ENCODE data around the gene SORD.
A peak's percentile ranks its signal among the peaks of the same experiment; 100 is the strongest.

Gene SORD

DNA sequence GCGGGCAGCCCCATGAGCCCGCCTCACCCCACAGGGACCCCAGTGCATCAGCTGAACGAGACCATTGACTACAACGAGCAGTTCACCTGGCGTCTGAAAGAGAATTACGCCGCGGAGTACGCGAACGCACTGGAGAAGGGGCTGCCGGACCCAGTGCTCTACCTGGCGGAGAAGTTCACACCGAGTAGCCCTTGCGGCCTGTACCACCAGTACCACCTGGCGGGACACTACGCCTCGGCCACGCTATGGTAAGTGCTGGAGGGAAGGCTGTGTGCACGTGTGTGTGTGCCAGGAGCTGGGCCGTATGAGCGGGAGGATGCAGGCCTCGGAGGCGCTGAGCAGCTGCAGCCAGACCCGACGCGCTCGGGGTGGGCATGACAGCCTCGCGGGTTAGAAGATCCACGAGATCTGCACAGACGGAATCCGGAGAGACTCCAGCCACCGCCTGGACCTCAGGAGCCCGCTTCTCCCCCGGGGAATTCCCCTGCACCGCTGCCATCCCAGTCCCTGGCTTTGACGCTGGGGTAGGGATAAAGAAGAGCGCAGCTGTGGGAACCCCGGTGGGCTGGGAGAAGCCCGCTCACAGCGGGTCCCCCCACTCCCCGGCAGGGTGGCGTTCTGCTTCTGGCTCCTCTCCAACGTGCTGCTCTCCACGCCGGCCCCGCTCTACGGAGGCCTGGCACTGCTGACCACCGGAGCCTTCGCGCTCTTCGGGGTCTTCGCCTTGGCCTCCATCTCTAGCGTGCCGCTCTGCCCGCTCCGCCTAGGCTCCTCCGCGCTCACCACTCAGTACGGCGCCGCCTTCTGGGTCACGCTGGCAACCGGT is 93.7 kb downstream of the SORD start:
- H3K27ac Mint-ChIP-seq = no peak overlapping the region
- no peaks in the 10 kb centered on the region for H3K9me3 Mint-ChIP-seq
- H3K4me3 Mint-ChIP-seq = no peak overlapping the region
- peaks cover 43% of the 10 kb centered on the region for H3K4me1 Mint-ChIP-seq (ENCODE audit: low read depth)
- intact Hi-C loops (cut with micrococcal nuclease) = no loop called here
- H3K27me3 Mint-ChIP-seq = peaks cover 82% of the 10 kb centered on the region
- H3K36me3 Mint-ChIP-seq (ENCODE audit: low read depth) = peaks cover 32% of the 10 kb centered on the region

DNA sequence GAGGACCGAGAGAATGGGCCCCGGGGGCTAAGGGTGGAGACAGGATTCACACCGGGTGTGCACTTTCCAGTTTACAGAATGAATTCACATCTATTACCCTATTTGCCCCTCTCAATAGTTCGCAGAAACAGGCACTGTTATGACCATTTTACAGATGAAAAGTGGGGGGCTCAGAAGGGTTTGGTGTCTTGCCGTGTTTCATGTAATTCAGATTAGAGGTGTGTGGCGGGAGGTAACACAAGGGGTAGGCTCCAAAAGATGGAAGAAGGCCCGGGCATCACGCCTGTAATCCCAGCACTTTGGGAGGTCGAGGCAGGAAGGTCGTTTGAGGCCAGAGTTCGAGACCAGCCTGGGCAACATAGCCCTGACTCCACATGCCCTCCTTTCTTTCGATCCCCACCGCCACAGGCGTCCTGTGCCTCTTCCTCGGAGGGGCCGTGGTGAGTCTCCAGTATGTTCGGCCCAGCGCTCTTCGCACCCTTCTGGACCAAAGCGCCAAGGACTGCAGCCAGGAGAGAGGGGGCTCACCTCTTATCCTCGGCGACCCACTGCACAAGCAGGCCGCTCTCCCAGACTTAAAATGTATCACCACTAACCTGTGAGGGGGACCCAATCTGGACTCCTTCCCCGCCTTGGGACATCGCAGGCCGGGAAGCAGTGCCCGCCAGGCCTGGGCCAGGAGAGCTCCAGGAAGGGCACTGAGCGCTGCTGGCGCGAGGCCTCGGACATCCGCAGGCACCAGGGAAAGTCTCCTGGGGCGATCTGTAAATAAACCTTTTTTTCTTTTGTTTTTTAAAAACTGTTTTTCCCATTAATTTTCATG is 94.5 kb downstream of the SORD start:
- peak overlapping the region; percentile 67 for H3K4me3 Mint-ChIP-seq
- H3K4me1 Mint-ChIP-seq (ENCODE audit: low read depth) = peaks cover 41% of the 10 kb centered on the region
- no peak overlapping the region for H3K27ac Mint-ChIP-seq
- H3K27me3 Mint-ChIP-seq = peaks cover 77% of the 10 kb centered on the region
- H3K9me3 Mint-ChIP-seq = no peaks in the 10 kb centered on the region
- peaks cover 35% of the 10 kb centered on the region for H3K36me3 Mint-ChIP-seq (ENCODE audit: low read depth)
- intact Hi-C loops (cut with micrococcal nuclease) = no loop called here

- no peaks in the 10 kb centered on the region for H3K9me3 Mint-ChIP-seq
- peaks cover 76% of the 10 kb centered on the region for H3K27me3 Mint-ChIP-seq
- no peak overlapping the region for H3K27ac Mint-ChIP-seq
- intact Hi-C loops (cut with micrococcal nuclease) = no loop called here
- peak overlapping the region; percentile 67 for H3K4me3 Mint-ChIP-seq
- peaks cover 35% of the 10 kb centered on the region for H3K36me3 Mint-ChIP-seq (ENCODE audit: low read depth)
- H3K4me1 Mint-ChIP-seq (ENCODE audit: low read depth) = peaks cover 34% of the 10 kb centered on the region
Observed at GRCh38 chr15:45118131-45118588, 95.2 kb downstream of the SORD start.

GRCh38 chr15:45118996-45119395 is 96.0 kb downstream of the SORD start:
- Mint-ChIP-seq H3K9me3 (no peaks in the 10 kb centered on the region), H3K27me3 (peaks cover 67% of the 10 kb centered on the region), H3K27ac (peak overlapping the region; percentile 20), H3K4me3 (no peak overlapping the region), H3K4me1 (ENCODE audit: low read depth) (peaks cover 29% of the 10 kb centered on the region), H3K36me3 (ENCODE audit: low read depth) (peaks cover 35% of the 10 kb centered on the region)
- intact Hi-C loops (cut with micrococcal nuclease) = no loop called here

GRCh38 chr15:45120081-45120972 is 97.3 kb downstream of the SORD start:
- Mint-ChIP-seq H3K27me3 (peaks cover 63% of the 10 kb centered on the region), H3K4me3 (no peak overlapping the region), H3K9me3 (no peaks in the 10 kb centered on the region), H3K27ac (no peak overlapping the region), H3K4me1 (ENCODE audit: low read depth) (peaks cover 22% of the 10 kb centered on the region), H3K36me3 (ENCODE audit: low read depth) (peaks cover 35% of the 10 kb centered on the region)
- intact Hi-C loops (cut with micrococcal nuclease) = no loop called here

- Mint-ChIP-seq H3K27ac (no peak overlapping the region), H3K4me3 (no peak overlapping the region), H3K4me1 (ENCODE audit: low read depth) (peaks cover 22% of the 10 kb centered on the region), H3K9me3 (no peaks in the 10 kb centered on the region), H3K36me3 (ENCODE audit: low read depth) (peaks cover 35% of the 10 kb centered on the region), H3K27me3 (peaks cover 63% of the 10 kb centered on the region)
- intact Hi-C loops (cut with micrococcal nuclease) = no loop called here
Observed at GRCh38 chr15:45121020-45121419, 98.0 kb downstream of the SORD start.

GRCh38 chr15:45121706-45122417 is 98.9 kb downstream of the SORD start:
- intact Hi-C loops (cut with micrococcal nuclease) = no loop called here
- Mint-ChIP-seq H3K4me1 (ENCODE audit: low read depth) (peaks cover 22% of the 10 kb centered on the region), H3K27me3 (peaks cover 60% of the 10 kb centered on the region), H3K9me3 (no peaks in the 10 kb centered on the region), H3K36me3 (ENCODE audit: low read depth) (peaks cover 35% of the 10 kb centered on the region), H3K27ac (no peak overlapping the region), H3K4me3 (no peak overlapping the region)

DNA sequence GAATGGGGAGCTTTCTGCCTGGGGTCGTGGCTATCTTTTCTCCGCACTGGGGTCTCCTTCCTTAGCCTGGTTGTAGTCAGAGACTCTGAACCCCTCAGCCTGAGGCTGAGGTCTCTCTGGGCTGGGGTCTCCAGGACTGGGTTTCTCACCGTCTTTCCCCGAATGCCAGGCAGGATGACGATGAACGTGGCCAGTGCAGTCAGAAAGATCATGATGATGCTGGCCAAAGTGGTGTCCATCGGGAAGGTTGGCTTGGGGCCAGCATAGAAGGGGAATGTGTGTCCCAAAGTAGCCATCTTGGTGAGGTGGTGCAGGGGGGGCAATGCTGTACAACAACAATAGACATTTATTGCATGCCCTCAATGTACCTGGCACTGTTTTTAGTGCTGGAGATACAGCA is 99.7 kb downstream of the SORD start:
- Mint-ChIP-seq H3K36me3 (ENCODE audit: low read depth) (peaks cover 31% of the 10 kb centered on the region), H3K4me3 (no peak overlapping the region), H3K9me3 (no peaks in the 10 kb centered on the region), H3K4me1 (ENCODE audit: low read depth) (peaks cover 14% of the 10 kb centered on the region), H3K27me3 (peaks cover 55% of the 10 kb centered on the region), H3K27ac (no peak overlapping the region)
- intact Hi-C loops (cut with micrococcal nuclease) = no loop called here

DNA sequence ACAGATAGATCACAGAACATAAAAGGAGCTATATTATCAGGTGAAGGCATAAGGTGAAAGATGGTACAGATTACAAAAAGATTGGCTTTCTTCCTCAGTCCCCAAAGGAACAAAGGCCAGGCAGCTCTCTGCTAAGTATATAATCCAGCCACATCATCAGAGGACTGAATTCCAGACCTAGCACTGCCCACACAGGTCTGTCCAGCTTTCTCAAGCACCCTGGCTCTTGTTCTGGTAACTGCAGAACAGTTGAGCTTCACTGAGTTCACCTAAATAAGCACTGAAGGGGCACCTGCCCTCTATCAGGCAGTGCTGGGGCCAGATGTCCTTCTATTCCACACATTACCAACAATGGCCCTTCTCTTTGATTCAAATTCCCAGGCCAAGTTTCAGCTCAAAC is 100.4 kb downstream of the SORD start:
- Mint-ChIP-seq H3K27ac (no peak overlapping the region), H3K4me3 (no peak overlapping the region), H3K9me3 (no peaks in the 10 kb centered on the region), H3K27me3 (peaks cover 56% of the 10 kb centered on the region), H3K4me1 (ENCODE audit: low read depth) (peaks cover 13% of the 10 kb centered on the region), H3K36me3 (ENCODE audit: low read depth) (peaks cover 26% of the 10 kb centered on the region)
- intact Hi-C loops (cut with micrococcal nuclease) = no loop called here

DNA sequence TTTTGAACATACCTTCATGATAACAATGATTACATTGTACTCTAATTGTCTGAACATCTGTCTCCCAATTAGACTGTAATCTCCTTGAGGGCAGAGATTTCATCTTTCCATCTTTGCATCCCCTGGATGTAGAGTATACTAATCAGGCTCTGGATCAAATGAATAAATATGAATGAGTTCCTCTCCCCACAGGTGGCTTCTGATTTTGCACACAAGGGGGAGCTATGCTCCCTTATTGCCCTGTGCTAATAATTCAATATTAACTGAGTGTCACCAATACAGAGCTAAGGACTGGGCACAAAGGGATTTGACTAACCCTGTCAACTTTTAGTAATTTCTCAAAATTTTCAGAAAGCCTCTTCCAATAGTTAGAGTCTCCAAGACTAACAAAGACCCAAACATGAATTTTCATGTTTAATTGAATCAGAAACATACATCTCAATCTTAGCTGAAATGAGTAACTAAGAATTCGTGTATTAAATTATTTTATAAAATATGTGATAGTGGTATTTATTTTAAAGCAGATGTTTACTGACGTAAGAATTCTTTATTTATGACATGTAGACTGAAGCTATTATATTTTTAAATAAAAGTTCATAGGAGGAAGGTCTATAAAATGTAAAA is 103.7 kb downstream of the SORD start:
- peaks cover 29% of the 10 kb centered on the region for H3K4me1 Mint-ChIP-seq (ENCODE audit: low read depth)
- peaks cover 72% of the 10 kb centered on the region for H3K27me3 Mint-ChIP-seq
- intact Hi-C loops (cut with micrococcal nuclease) = loop anchor here (5.0 kb wide), 1 partner anchor 36 kb away; no protein-coding TSS in a partner anchor
- H3K27ac Mint-ChIP-seq = no peak overlapping the region
- no peaks in the 10 kb centered on the region for H3K9me3 Mint-ChIP-seq
- H3K4me3 Mint-ChIP-seq = no peak overlapping the region
- H3K36me3 Mint-ChIP-seq (ENCODE audit: low read depth) = peaks cover 4% of the 10 kb centered on the region
